GM13977 (cell line): ENCODE measurements around the gene PTTG1IP.
"Not testable (repeated sequence)": the region's sequence is repeated elsewhere in the genome, so short reads cannot be mapped to it uniquely, and the experiment has no call there.

Experiments
- DNase-seq: peaks from one replicate; pipeline ENCODE4 v3.0.0; 2012; ENCODE audit warnings: low spot score
- in situ Hi-C: fragments of 300-500 bp; cut with MboI; formaldehyde crosslinking; loops from one replicate; pipeline ENCODE4 v1.12.0; 2022; ENCODE audit warnings: low sequenced_read_pairs, low pct_unique_long_range_greater_than_20kb, mixed read lengths, inconsistent platforms; ENCODE audit not compliant: unreplicated experiment
- TF ChIP-seq, protein P1 (sequence below): IDR thresholded peaks from 2 replicates; pipeline ENCODE4 v1.5.1; 2012; ENCODE audit warnings: mild to moderate bottlenecking, control low read depth; ENCODE audit not compliant: insufficient read depth; ENCODE audit errors: extremely low read depth, missing control alignments

The PTTG1IP gene

DNA sequence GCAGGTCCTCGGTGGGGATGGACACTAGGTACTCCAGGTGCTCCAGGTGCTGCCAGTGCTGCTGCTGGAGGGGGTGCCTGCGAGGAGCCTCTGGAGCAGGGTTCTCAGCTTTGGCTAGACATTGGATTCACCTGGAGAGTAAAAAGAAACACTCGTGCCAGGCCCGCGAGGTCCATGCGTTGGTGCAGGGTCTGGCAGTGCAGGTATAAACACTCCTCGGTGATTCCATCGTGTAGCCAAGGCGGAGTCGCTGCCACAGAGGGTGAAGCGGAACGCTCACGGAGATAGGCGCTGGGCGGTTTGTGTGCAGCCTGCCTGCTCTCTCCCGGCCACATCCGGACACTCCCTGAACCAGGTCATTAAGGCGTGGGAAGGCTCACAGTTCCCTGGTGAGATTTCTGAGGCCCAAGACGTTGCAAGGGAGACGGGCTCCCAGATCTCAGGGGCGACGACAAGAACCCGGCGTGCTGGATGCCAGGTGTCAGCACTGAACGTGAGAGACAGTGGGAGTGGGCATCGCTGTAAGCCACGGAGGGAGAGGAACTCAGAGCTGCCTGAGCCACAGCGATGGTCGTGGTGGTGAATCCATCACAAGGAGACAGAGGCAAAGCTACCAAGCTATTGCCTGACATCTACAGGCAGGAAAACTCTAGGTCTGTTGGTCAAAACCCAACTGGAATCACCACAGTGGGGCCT is 38.4 kb downstream of the PTTG1IP start:
- in situ Hi-C loops: no loop called here
- DNase-seq: no peak

DNA sequence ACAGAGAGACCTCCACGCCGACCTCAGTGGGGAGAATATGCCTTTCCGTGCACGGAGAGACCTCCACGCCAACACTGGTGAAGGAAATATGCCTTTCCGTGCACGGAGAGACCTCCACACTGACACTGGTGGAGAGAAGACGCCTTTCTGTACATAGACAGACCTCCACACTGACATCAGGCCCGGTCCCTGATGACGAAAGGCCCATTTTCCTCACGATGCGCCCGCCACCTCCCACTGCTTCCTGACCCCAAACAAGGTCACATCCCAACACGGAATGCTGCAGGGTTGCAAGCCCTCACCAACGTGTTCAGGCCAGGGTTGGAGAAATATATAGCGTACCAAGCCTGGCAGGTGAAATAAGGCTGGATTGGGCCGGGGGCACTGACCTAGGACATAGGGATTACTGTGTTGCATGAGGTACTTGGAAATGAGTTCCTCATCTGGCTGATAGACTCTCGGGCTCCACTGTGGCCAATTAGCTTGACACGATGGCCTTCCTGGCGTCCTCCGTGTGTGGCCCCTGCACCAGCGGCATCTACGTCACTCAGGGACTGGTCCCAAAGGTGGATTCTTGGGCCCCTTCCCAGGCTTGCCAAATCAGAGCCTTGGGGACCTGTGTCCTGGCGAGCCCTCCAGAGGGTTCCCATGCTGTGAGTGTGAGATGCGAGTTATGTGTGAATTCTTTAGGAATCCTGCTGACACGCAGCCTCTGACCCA is 39.1 kb downstream of the PTTG1IP start:
- TF ChIP-seq, protein P1, sequence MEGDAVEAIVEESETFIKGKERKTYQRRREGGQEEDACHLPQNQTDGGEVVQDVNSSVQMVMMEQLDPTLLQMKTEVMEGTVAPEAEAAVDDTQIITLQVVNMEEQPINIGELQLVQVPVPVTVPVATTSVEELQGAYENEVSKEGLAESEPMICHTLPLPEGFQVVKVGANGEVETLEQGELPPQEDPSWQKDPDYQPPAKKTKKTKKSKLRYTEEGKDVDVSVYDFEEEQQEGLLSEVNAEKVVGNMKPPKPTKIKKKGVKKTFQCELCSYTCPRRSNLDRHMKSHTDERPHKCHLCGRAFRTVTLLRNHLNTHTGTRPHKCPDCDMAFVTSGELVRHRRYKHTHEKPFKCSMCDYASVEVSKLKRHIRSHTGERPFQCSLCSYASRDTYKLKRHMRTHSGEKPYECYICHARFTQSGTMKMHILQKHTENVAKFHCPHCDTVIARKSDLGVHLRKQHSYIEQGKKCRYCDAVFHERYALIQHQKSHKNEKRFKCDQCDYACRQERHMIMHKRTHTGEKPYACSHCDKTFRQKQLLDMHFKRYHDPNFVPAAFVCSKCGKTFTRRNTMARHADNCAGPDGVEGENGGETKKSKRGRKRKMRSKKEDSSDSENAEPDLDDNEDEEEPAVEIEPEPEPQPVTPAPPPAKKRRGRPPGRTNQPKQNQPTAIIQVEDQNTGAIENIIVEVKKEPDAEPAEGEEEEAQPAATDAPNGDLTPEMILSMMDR: no peak
- DNase-seq: no peak
- in situ Hi-C loops: no loop called here

More for the DNA sequence above, 38.4 kb downstream of the PTTG1IP start:
- TF ChIP-seq, protein P1: no peak

- TF ChIP-seq, protein P1: no peak
- in situ Hi-C loops: no loop called here
- DNase-seq: no peak
These were observed 39.8 kb downstream of the PTTG1IP start for GRCh38 chr21:44833663-44834062.

DNA sequence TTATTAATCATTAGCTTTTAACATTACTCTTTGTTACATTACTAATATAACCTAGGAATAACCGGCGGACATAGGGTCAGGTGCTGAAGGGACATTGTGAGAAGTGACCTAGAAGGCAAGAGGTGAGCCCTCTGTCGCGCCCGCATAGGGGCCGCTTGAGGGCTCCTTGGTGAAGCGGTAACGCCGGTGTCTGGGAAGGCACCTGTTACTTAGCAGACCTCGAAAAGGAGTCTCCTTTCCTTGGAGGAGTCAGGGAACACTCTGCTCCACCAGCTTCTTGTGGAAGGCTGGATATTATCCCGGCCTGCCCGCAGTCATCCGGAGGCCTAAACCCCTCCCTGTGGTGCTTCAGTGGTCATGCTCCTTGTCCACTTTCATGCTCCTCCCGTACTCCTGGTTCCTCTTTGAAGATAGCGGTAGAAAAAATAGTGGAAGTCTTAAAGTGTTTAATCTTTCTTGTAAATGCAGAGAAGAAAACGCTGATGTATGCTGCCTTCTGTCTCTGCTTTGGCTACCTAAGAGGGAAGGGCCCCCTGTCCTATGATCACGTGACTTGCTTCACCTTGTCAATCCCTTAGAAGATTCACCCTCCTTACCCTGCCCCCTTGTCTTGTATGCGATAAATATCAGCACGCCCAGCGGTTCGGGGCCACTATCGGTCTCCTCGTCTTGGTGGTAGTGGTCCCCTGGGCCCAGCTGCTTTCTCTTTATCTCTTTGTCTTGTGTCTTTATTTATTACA is 40.8 kb downstream of the PTTG1IP start:
- DNase-seq, in situ Hi-C loops: not testable (repeated sequence)

DNA sequence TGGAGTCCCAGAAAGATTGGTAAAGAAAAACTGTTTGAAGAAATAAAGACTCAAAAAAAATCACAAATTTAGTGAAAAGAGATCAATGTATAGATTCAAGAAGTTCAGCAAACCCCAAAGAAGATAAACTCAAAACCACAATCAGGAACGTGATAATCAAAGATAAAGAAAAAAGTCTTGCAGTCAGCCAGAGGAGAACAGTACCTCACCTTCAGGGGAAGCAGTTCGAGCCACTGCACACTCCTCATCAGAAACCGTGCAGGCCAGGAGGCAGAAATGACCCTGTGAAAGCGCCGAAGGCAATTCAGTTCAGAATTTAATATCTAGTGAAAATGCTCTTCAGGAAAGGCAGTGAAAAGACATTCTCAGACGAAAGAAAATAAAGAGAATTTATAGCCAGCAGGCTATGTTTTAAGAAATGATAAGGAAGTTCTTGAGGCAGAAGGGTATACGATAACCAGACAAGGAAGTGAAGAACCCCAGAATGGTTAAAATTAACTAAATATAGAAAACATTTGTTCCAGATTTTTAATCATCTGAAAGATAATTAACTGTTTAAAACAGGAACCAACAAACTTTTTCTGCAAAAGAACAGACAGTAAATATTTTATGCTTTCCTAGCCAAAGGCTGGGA is 42.1 kb downstream of the PTTG1IP start:
- no peak for DNase-seq
- TF ChIP-seq, protein P1: no peak
- in situ Hi-C loops: no loop called here

GRCh38 chr21:44829507-44830092 is 43.9 kb downstream of the PTTG1IP start:
- in situ Hi-C loops: no loop called here
- DNase-seq: no peak
- TF ChIP-seq, protein P1: no peak
